Ureter (tissue), 1 donor: Measurements from ENCODE around the gene HMCN1. TPM values are rescaled to one million over a fixed set of nuclear protein-coding genes. Genes with fewer than 3 reads are reported as not detected.
"Not testable (repeated sequence)": the region's sequence is repeated elsewhere in the genome, so short reads cannot be mapped to it uniquely, and the experiment has no call there.

ENCODE experiments used
- DNase-seq: peaks from one replicate; pipeline ENCODE4 v3.0.0-alpha.2; 2020; ENCODE audit warnings: low spot score
- total RNA-seq: library from RNA; stranded (reverse); gene quantifications from one replicate; pipeline ENCODE4 v1.2.4, GENCODE V29; 2023
- donor health status: DM: yes; HTN: yes; CAD: no.

HMCN1 gene
- total RNA-seq, 1 donor from 2014 or later, result 4.7 TPM

DNA sequence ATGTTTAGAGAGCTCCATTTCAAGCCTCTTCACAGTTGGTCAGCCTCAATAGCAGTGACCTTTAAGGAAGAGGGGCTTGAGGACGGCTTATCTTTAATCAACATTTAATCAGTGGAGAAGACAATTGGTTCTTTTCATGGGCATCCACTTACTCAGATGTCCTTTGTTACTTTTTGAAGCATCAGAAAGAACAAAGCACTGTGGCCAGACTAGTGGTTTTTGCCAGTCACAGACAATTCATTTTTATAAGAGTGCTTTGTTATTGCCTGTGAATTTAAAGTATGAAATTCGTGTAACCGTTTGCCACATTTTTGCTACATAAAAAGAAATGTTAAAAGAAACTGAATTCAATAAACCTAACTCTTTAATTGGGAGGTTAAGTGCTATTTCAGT lies 418.0 kb downstream of the HMCN1 start:
- no peak for DNase-seq

GRCh38 chr1:186152620-186153239 lies 418.5 kb downstream of the HMCN1 start:
- no peak for DNase-seq

DNA sequence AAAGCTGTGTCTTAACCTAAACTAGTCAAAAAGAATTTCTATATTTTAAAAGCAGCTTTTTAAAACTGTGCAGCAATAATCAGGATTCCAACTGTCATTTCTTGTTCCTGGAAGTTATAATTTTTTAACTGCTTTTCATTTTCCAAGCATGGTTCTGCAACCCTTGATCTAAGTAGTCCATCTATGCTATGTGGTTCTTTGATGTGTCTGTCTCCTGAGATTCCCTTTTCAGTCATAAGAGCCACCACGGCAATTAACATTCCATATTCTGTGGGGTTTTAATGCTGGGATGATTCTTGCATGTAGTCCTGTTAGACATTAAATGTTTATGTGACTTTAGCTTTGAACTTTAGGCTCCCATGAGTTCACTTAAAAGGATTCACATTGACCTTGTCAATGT lies 420.5 kb downstream of the HMCN1 start:
- no peak for DNase-seq

DNA sequence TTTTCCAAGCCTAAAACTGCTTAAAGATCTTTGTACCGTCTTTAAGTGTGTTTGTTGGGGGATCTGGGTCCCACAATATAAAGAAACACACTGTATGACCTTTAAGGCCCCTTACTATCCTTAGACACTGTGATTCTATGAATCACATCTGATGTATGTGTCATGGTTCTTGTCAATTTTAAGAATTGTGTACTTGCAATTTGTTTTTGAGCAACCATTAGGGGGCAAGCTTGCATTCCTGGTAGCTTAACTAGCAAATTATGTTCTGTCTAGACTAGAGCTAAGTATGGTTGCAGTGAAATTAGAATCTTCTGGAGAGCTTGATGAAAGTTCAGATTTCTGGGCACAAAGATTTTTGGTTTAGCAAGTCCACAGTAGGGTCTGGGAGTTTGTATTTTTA lies 421.4 kb downstream of the HMCN1 start:
- DNase-seq, result no peak

DNA sequence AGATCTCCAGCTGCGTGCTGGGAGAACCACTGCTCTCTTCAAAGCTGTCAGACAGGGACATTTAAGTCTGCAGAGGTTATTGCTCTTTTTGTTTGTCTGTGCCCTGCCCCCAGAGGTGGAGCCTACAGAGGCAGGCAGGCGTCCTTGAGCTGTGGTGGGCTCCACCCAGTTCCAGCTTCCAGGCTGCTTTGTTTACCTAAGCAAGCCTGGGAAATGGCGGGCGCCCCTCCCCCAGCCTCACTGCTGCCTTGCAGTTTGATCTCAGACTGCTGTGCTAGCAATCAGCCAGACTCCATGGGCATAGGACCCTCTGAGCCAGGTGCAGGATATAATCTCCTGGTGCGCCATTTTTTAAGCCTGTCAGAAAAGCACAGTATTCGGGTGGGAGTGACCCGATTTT lies 428.7 kb downstream of the HMCN1 start:
- DNase-seq, result not testable (repeated sequence)

- no peak for DNase-seq
These were observed 430.6 kb downstream of the HMCN1 start for GRCh38 chr1:186164773-186165172.

DNA sequence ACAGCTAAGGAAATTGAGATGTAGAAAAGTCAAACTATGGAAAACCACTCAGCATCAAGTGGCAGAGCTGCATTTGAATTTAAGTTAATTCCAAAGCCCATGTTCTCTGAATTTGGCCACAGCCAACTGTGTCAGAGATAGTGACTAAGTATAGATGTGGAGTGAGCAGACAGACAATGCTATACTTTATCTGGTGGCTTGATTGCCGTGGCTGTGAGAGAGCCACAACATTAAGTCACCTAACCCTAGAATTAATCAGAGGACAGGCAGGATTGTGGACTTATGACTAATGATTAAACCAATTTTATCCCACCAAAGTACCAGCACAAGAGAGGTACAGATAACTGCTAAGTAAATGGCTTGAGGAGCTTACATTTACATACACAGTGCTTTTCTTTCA lies 431.1 kb downstream of the HMCN1 start:
- no peak for DNase-seq

DNA sequence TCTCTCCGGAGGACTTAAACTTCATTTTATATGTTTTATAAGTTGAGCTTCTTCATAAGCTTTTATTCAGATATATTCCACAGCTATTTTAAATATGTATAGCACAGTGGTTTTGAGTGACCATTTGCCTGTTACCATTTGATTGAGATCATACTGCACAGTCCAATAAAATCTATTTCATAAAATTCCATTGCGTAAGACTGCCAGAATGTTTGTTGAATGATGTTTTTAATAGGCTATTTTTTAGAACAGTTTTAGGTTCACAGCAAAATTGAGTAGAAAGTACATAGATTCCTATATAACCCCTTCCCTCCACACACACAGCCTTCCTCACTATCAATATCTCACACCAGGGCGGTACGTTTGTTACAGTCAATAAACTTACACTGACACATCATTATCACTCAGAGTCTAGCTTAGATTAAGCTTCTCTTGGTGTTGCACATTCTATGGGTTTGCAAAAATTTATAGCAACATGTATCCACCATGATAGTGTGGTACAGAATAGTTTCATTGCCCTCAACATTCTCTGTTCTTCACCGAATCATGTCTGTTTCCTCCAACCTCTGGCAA lies 433.0 kb downstream of the HMCN1 start:
- DNase-seq, result no peak

GRCh38 chr1:186175588-186175987 lies 441.4 kb downstream of the HMCN1 start:
- DNase-seq, result no peak

DNA sequence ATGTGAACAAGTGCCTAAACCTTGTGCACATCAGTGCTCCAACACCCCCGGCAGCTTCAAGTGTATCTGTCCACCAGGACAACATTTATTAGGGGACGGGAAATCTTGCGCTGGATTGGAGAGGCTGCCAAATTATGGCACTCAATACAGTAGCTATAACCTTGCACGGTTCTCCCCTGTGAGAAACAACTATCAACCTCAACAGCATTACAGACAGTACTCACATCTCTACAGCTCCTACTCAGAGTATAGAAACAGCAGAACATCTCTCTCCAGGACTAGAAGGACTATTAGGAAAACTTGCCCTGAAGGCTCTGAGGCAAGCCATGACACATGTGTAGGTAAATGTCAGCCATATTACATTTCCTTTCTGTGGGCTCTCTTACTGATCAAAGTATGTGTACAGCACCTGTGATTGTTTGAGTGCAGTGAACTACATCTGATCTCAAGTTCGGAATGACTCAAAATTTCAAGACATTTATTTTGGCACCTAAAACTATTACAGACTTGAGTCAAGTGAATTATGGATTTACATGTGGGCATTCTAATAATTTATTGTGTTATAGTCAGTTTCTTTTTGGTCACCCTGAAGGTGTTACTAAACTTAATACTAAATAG lies 444.3 kb downstream of the HMCN1 start:
- no peak for DNase-seq

DNA sequence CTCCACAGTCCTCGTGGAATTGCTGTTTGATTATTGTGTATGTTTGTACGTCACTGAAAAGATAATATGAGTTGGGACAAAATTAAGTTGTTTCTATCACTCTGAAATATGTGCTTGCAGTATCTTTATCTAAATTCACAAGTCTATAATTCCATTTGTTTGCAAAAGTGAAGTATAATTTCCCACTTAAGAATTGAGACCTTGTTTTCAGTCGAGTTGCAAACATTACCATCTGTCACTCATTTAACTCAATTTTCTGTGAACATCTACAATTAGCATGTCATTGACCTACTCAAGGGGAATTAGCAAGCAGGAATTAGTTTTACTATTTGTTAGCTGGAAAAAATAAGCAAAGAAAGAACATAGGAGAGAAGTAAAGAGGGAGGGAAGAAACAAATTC lies 445.0 kb downstream of the HMCN1 start:
- no peak for DNase-seq

GRCh38 chr1:186183219-186183618 lies 449.0 kb downstream of the HMCN1 start:
- no peak for DNase-seq

DNA sequence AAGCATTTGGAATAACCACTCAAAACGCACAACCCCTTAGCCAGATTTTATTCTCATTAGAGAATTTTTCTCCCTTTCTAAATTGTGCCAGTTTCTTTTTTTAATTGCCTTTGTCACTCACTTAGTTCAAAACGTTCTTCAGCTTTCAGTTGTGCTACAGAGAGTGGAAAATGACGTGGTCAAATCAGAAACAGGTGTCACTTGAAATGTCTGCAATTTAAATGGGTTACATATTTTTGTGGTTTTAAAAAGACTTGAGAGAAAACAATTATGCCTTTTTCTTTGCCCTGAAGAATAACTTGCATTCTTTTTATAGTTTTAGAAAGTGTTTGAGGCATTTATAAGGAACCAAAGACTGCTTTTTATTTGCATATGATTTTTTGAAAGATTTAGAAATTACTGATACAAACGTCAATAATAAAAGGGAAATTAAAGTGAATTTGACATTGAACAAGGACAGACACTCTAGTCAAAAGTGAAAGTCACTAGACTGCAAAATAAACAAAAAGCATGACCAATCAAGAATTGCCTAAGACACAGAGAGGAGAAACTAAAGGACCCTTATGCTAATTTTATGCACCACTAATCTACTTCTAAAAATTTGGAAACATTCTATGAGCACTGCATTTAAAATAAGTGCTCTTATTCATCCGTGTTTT lies 449.9 kb downstream of the HMCN1 start:
- DNase-seq, result no peak

- not testable (repeated sequence) for DNase-seq
These were observed 452.1 kb downstream of the HMCN1 start for GRCh38 chr1:186186251-186186650.

DNA sequence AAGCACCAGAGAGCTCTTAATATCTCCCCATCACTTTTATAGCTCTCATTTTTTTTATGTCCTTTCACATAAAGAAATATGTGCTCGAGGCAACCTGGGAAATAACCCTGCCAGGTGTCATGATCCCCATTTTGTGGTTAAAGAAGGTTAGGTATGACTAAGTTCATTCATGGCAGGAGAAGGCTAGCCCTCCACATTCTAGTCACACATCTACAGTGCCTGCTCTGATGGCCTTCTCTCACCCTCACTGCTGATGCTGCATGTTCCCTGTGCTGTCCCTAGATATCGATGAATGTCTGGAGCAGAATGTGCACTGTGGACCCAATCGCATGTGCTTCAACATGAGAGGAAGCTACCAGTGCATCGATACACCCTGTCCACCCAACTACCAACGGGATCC lies 453.4 kb downstream of the HMCN1 start:
- no peak for DNase-seq

DNA sequence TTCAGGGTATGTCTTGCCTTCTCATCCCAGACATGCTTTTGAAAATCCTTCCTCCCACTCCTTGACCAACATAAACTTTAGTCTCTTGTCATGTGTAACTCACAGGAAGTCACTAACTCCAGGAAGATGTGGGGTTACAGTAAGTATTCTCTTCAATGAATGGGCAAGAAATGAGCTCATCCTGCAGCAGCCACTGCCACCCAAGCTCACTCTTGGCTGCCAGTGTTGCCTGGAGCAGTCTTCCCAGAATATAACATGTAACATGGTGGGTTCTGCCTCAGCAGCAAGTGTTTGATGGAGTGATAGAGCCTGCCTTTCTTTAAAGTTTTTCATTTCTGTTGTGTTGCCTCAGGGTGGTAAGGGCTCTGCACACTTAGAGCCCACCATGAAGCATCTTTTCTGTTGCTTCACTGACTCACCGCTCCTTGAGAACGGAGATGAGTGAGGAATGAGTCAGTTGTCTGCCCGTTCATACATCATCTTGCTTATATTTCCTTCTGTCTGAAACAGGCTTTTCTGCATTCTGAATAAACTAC lies 453.9 kb downstream of the HMCN1 start:
- no peak for DNase-seq

DNA sequence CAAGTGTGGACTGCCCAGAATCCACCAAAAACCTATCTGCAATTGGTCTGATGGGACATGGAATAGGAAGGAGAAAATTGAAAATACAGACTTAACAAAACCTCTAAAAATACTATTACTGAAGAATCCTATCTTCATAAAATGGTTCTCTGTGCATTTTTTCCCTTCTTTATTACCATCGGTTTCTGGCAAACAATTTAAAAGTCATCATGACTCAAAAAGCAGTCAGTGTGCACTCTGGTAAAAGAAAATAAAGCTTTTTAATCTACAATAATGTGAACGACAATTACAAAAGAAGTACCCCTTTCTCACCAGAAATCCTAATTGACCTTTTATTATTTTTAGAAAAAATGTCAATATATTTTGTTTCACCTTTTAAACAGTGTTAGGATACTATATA lies 454.5 kb downstream of the HMCN1 start:
- DNase-seq, result no peak

- no peak for DNase-seq
These were observed 455.0 kb downstream of the HMCN1 start for GRCh38 chr1:186189156-186189555.

- no peak for DNase-seq
These were observed 457.3 kb downstream of the HMCN1 start for GRCh38 chr1:186191511-186191910.

GRCh38 chr1:186193224-186193623 lies 459.0 kb downstream of the HMCN1 start:
- DNase-seq, result no peak

DNA sequence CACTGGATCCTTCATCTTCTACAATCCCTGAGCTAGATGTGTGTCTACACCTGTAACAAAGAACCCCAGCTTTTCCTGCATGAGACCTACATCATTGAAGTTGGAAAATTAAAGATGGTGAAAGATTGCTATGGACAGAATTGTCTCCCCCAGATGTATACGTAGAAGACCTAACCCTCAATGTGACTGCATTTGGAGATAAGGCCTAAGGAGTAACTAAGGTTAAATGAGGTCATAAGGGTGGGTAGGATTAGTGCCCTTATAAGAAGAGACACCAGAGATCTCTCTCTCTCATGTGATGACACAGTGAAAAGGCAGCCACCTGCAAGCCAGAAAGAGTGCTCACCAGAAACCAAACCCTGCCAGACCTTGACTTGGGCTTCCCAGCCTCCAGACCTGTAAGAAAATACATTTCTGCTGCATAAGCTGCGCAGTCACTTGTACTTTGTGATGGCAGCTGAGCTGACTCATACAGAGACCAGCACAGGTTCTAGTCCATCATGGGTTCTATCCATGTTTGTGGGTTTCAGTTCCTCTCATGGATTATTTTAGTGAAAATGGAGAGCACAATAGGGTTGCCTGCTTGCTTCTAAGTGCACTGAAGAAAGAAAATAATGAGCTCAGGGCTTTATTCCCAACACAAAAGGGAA lies 460.0 kb downstream of the HMCN1 start:
- DNase-seq, result no peak

- no peak for DNase-seq
These were observed 461.3 kb downstream of the HMCN1 start for GRCh38 chr1:186195377-186195931.
